ENCODE data around the gene SOHLH1.

The SOHLH1 gene

DNA sequence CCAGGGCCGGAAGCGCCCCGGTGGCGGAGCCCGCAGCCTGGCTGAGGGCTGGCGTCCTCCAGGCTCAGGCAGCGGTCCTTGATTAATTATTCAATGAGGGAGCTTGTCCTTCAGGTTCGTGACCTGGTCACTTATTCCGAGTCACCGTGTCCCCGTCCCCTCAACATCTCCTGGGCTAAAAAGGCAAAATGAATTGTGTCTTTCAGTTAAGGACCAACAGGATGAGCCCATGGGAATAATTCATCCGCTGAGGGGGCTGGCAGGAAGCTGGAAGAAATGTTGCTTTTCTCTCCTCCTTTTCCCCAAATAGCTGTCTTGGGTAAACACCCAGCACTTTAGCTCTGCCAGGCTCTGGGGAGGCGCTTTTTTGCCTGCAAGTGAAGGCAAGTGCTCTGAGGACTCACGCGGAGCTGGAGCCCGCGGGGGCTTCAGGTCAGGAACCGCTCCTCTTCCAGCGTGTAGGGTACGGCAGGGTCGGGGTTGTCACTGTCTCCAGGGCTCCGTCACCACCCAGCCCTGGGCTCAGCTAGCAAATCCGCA is 15.8 kb upstream of the SOHLH1 start:
- Histone ChIP-seq H3K27me3 (ENCODE audit: control insufficient read depth in 1 of 2, insufficient read depth in 2 of 2, low read length in 2 of 2) (peaks cover 10 to 19% of the 10 kb centered on the region in 2 donors), H3K4me1 (ENCODE audit: control insufficient read depth in 1 of 2, insufficient read depth in 2 of 2, low read length in 2 of 2) (no peaks in the 10 kb centered on the region), H3K9ac (ENCODE audit: low read depth in 1 of 2, low read length in 2 of 2) (no peak overlapping the region), H3K27ac (ENCODE audit: low read depth, low read length) (no peak overlapping the region), H3K4me3 (ENCODE audit: low read depth in 1 of 2, low read length in 2 of 2) (no peak overlapping the region), H3K36me3 (ENCODE audit: control insufficient read depth in 1 of 2, insufficient read depth in 2 of 2, low read length in 2 of 2) (no peaks in the 10 kb centered on the region), H3K9me3 (ENCODE audit: control insufficient read depth in 1 of 2, low read length in 2 of 2) (no peaks in the 10 kb centered on the region)

DNA sequence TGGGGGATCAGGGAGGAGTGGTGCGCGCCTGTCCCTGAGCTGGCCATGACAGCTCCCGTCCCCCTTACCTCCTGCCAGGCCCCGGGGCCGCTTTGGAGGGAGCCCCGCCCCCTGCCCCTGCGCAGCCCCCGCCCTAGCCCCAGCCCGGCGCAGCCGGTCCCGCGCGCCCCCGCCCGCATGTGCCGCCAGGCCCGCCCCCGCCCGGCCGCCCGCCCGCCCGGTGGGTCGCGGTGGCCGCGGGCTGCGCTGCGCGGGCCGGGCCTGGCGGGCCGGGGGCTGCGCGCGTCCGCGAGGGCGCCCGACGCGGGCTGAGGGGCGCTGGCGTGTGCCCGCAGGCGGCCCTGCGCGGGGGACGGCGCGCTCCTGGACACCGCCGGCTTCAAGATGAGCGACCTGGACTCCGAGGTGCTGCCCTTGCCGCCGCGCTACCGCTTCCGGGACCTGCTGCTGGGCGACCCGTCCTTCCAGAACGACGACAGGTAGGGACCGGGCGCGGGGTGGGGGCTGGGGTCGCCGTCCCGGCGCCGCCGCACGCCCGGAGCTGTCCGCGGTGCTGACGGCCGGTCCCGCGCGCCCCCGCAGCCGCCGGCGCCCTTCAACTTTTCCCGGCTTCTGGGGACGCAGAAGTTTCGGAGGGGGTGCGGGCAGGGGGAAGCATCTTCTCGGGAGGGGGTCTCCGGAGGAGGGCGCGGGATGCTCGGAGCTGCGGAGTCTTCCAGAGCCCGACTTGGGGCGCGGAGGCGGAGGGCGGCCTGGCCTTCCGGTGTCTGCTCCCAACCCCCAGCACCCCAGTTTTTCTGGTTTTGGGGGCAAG is 15.2 kb upstream of the SOHLH1 start:
- H3K27me3 ChIP-seq (ENCODE audit: control insufficient read depth in 1 of 2, insufficient read depth in 2 of 2, low read length in 2 of 2) = peaks cover 10 to 19% of the 10 kb centered on the region in 2 donors
- H3K36me3 ChIP-seq (ENCODE audit: control insufficient read depth in 1 of 2, insufficient read depth in 2 of 2, low read length in 2 of 2) = no peaks in the 10 kb centered on the region
- no peaks in the 10 kb centered on the region for H3K9me3 ChIP-seq (ENCODE audit: control insufficient read depth in 1 of 2, low read length in 2 of 2)
- no peak overlapping the region for H3K4me3 ChIP-seq (ENCODE audit: low read depth in 1 of 2, low read length in 2 of 2)
- H3K4me1 ChIP-seq (ENCODE audit: control insufficient read depth in 1 of 2, insufficient read depth in 2 of 2, low read length in 2 of 2) = no peaks in the 10 kb centered on the region
- H3K9ac ChIP-seq (ENCODE audit: low read depth in 1 of 2, low read length in 2 of 2) = no peak overlapping the region
- H3K27ac ChIP-seq (ENCODE audit: low read depth, low read length) = no peak overlapping the region

DNA sequence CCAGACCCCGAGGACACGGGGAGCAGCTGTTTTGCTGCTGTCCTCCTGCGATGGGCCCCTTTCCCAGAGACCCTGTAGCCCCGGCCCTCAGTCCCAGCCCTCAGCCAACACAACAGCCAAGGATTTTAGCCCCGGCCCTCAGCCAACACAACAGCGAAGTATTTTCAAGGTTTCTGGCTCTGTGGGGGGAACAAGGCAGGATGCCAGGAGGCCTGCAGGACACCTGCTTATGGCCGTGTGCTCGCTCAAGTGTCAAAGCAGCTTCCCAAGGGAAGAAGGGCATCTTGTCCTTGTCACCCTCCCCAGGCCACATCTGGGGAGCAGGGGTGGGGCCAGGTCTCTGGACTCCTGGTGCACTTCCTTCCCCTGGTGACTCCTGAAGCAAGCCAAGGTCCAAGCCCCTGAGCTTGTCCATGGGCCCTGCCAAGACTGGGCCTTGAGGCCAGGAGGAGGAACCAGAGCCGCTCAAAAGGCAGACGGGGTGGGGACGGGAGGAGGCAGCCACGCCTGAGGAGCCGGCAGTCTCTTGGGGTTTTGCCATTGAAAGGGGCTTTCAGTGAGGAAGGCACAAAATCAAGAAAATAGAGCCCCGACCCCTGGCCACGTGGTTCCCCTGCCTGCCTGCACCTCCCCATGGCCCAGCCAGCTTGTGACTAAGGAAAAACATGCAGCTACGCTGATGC is 13.5 kb upstream of the SOHLH1 start:
- Histone ChIP-seq H3K27me3 (ENCODE audit: control insufficient read depth in 1 of 2, insufficient read depth in 2 of 2, low read length in 2 of 2) (peaks cover 10 to 19% of the 10 kb centered on the region in 2 donors), H3K9ac (ENCODE audit: low read depth in 1 of 2, low read length in 2 of 2) (no peak overlapping the region), H3K4me1 (ENCODE audit: control insufficient read depth in 1 of 2, insufficient read depth in 2 of 2, low read length in 2 of 2) (no peaks in the 10 kb centered on the region), H3K4me3 (ENCODE audit: low read depth in 1 of 2, low read length in 2 of 2) (no peak overlapping the region), H3K36me3 (ENCODE audit: control insufficient read depth in 1 of 2, insufficient read depth in 2 of 2, low read length in 2 of 2) (no peaks in the 10 kb centered on the region), H3K9me3 (ENCODE audit: control insufficient read depth in 1 of 2, low read length in 2 of 2) (no peaks in the 10 kb centered on the region), H3K27ac (ENCODE audit: low read depth, low read length) (no peak overlapping the region)

DNA sequence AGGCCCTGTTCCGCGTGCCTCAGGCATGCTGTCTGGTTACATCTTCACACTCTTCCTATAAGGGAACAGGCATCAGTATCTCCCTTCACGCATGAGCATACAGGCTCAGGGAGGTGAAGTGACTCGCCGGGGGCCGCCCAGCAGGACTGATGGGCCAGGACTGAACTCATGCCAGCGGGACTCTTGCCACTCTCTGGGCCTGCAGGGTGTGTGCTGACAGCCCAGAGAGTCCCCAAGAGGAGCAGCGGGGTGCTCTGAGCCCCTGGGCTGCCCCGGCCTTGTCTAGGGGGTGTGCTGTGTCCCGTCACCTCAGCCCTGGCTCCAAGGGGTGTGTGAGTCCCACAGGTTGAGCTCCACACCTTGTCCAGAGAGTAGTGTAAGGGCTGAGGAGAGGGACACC is 12.6 kb upstream of the SOHLH1 start:
- Histone ChIP-seq H3K27ac (ENCODE audit: low read depth, low read length) (no peak overlapping the region), H3K4me1 (ENCODE audit: control insufficient read depth in 1 of 2, insufficient read depth in 2 of 2, low read length in 2 of 2) (no peaks in the 10 kb centered on the region), H3K9me3 (ENCODE audit: control insufficient read depth in 1 of 2, low read length in 2 of 2) (no peaks in the 10 kb centered on the region), H3K4me3 (ENCODE audit: low read depth in 1 of 2, low read length in 2 of 2) (no peak overlapping the region), H3K27me3 (ENCODE audit: control insufficient read depth in 1 of 2, insufficient read depth in 2 of 2, low read length in 2 of 2) (peaks cover 10 to 17% of the 10 kb centered on the region in 2 donors), H3K9ac (ENCODE audit: low read depth in 1 of 2, low read length in 2 of 2) (no peak overlapping the region), H3K36me3 (ENCODE audit: control insufficient read depth in 1 of 2, insufficient read depth in 2 of 2, low read length in 2 of 2) (no peaks in the 10 kb centered on the region)

DNA sequence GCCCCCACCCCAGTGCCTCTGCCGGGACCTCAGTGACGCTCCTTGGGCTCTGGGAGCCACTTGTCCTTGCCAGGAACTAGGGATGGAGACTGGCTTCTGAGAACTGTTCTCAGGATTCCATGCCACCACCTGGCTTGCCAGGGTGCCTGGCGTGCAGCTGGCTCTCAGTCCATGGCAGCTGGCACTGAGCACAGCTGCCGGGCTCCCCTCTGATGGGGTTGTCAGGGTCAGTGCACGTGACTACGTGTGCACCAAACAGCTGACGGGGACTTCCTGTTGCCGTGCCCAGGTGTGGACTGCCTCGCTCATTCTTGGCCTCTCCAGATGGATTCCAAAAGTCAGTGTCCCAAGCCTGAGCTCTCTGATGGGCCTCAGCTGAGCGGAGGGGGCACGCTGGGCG is 12.1 kb upstream of the SOHLH1 start:
- no peaks in the 10 kb centered on the region for H3K9me3 ChIP-seq (ENCODE audit: control insufficient read depth in 1 of 2, low read length in 2 of 2)
- no peaks in the 10 kb centered on the region for H3K36me3 ChIP-seq (ENCODE audit: control insufficient read depth in 1 of 2, insufficient read depth in 2 of 2, low read length in 2 of 2)
- no peaks in the 10 kb centered on the region for H3K4me1 ChIP-seq (ENCODE audit: control insufficient read depth in 1 of 2, insufficient read depth in 2 of 2, low read length in 2 of 2)
- H3K27ac ChIP-seq (ENCODE audit: low read depth, low read length) = no peak overlapping the region
- peaks cover 10 to 15% of the 10 kb centered on the region in 2 donors for H3K27me3 ChIP-seq (ENCODE audit: control insufficient read depth in 1 of 2, insufficient read depth in 2 of 2, low read length in 2 of 2)
- no peak overlapping the region for H3K4me3 ChIP-seq (ENCODE audit: low read depth in 1 of 2, low read length in 2 of 2)
- H3K9ac ChIP-seq (ENCODE audit: low read depth in 1 of 2, low read length in 2 of 2) = no peak overlapping the region

DNA sequence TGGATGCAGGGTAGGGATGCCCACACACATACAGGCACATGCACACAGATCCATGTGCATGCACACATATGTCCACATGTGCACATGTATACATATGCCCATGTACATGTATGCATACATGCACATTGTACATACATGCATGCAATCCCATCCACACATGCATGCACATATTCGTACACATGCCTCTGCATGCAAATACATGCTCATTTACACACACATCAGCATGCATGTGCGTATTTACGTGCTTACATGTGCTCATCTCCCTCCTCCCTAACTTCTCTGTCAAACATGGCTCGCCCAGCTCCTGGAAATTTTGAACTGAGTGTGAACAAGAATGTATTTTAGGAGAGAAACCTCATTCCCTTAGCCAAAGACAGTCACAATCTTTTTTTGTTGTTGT is 8.9 kb upstream of the SOHLH1 start:
- no peak overlapping the region for H3K27ac ChIP-seq (ENCODE audit: low read depth, low read length)
- H3K9me3 ChIP-seq (ENCODE audit: control insufficient read depth in 1 of 2, low read length in 2 of 2) = no peaks in the 10 kb centered on the region
- H3K27me3 ChIP-seq (ENCODE audit: control insufficient read depth in 1 of 2, insufficient read depth in 2 of 2, low read length in 2 of 2) = peaks cover 0 to 5% of the 10 kb centered on the region in 2 donors
- no peak overlapping the region for H3K4me3 ChIP-seq (ENCODE audit: low read depth in 1 of 2, low read length in 2 of 2)
- H3K36me3 ChIP-seq (ENCODE audit: control insufficient read depth in 1 of 2, insufficient read depth in 2 of 2, low read length in 2 of 2) = no peaks in the 10 kb centered on the region
- H3K9ac ChIP-seq (ENCODE audit: low read depth in 1 of 2, low read length in 2 of 2) = no peak overlapping the region
- no peaks in the 10 kb centered on the region for H3K4me1 ChIP-seq (ENCODE audit: control insufficient read depth in 1 of 2, insufficient read depth in 2 of 2, low read length in 2 of 2)

DNA sequence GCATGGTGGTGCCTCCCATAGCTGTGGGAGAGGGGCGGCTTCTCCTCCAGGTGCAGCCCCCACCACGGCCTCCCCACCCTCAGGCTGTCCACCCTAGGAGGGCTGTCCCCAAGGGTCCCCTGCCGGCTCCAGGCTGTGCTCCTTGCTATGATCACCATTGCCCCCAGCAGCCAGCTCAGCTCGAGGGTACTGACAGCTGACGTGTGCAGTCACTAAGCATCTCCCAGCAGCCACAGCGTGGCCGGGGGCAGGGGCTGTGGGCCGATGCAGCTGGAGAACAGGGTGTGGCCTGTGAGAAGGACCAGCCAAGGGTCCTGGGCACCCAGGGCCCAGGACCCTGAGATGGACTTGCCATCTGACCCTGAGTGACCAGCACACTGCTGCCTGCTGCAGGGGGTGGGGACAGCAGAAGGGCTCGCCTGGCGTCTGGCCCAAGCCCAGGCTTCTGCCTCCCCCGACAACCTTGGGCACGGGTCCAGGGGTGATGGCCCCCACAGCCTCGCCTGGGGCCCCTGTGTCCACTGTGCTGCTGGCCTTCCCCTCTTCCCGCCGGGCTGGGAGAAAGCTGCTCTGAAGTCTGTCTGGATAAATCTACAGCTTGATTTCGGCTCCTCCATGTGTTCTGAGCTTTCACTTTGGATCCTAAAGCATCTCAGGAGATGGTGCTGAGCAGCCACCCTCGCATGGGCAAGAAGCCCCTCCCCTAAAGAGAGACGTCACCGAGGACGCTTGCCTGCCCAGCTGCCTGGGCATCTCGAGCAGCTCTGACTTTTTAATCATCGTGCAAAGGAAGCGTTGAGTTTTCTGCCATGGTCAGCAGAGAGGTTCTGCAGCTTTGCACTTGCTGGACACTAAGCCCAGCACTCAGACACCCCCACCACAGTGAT is 8.2 kb upstream of the SOHLH1 start:
- no peak overlapping the region for H3K4me3 ChIP-seq (ENCODE audit: low read depth in 1 of 2, low read length in 2 of 2)
- H3K9me3 ChIP-seq (ENCODE audit: control insufficient read depth in 1 of 2, low read length in 2 of 2) = no peaks in the 10 kb centered on the region
- no peaks in the 10 kb centered on the region for H3K36me3 ChIP-seq (ENCODE audit: control insufficient read depth in 1 of 2, insufficient read depth in 2 of 2, low read length in 2 of 2)
- H3K4me1 ChIP-seq (ENCODE audit: control insufficient read depth in 1 of 2, insufficient read depth in 2 of 2, low read length in 2 of 2) = no peaks in the 10 kb centered on the region
- H3K27ac ChIP-seq (ENCODE audit: low read depth, low read length) = no peak overlapping the region
- H3K9ac ChIP-seq (ENCODE audit: low read depth in 1 of 2, low read length in 2 of 2) = no peak overlapping the region
- H3K27me3 ChIP-seq (ENCODE audit: control insufficient read depth in 1 of 2, insufficient read depth in 2 of 2, low read length in 2 of 2) = peaks cover 0 to 8% of the 10 kb centered on the region in 2 donors

DNA sequence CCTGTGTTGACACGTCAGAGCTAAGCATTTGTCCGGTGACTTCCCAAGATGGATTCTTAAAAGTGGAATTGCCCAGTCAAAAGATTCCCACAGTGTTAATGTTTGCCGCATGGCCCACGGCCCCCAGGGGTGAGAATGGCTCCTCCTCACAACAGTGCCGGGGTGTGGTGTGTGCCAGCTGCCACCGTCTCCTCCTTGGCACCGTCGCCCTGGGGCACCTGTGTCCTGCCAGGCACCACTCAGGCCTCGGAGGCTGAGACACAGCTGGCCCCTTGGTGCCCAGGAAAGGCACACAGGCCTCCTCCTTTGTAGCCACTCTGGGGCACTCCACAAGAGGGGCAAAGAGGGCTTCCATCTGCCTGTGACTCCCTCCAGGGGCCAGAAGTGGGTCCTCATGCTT is 7.0 kb upstream of the SOHLH1 start:
- no peak overlapping the region for H3K27ac ChIP-seq (ENCODE audit: low read depth, low read length)
- H3K9ac ChIP-seq (ENCODE audit: low read depth in 1 of 2, low read length in 2 of 2) = no peak overlapping the region
- H3K4me3 ChIP-seq (ENCODE audit: low read depth in 1 of 2, low read length in 2 of 2) = no peak overlapping the region
- no peaks in the 10 kb centered on the region for H3K36me3 ChIP-seq (ENCODE audit: control insufficient read depth in 1 of 2, insufficient read depth in 2 of 2, low read length in 2 of 2)
- no peaks in the 10 kb centered on the region for H3K9me3 ChIP-seq (ENCODE audit: control insufficient read depth in 1 of 2, low read length in 2 of 2)
- H3K4me1 ChIP-seq (ENCODE audit: control insufficient read depth in 1 of 2, insufficient read depth in 2 of 2, low read length in 2 of 2) = no peaks in the 10 kb centered on the region
- H3K27me3 ChIP-seq (ENCODE audit: control insufficient read depth in 1 of 2, insufficient read depth in 2 of 2, low read length in 2 of 2) = peaks cover 0 to 8% of the 10 kb centered on the region in 2 donors

DNA sequence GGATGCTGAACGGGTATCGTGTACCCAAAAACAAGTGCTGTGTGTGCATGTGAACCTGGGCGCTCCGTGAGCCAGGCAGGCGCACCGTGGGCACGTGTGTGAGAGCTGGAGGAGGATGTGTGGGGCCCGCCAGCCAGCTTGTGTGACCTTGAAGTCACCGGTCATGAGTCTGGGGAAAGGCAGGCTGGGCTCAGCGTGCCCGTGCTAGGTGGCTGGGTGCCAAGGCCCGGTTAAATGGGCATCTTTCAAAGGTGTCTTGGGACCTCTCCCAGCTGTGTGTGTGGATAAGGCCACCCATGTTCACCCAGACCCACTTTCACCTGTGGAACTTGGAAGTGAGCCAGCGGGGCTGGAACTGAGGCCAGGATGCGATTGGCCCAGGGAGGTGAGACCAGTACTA is 6.1 kb upstream of the SOHLH1 start:
- Histone ChIP-seq H3K27ac (ENCODE audit: low read depth, low read length) (no peak overlapping the region), H3K4me1 (ENCODE audit: control insufficient read depth in 1 of 2, insufficient read depth in 2 of 2, low read length in 2 of 2) (no peaks in the 10 kb centered on the region), H3K9me3 (ENCODE audit: control insufficient read depth in 1 of 2, low read length in 2 of 2) (no peaks in the 10 kb centered on the region), H3K27me3 (ENCODE audit: control insufficient read depth in 1 of 2, insufficient read depth in 2 of 2, low read length in 2 of 2) (peaks cover 5 to 8% of the 10 kb centered on the region in 2 donors), H3K36me3 (ENCODE audit: control insufficient read depth in 1 of 2, insufficient read depth in 2 of 2, low read length in 2 of 2) (no peaks in the 10 kb centered on the region), H3K4me3 (ENCODE audit: low read depth in 1 of 2, low read length in 2 of 2) (no peak overlapping the region), H3K9ac (ENCODE audit: low read depth in 1 of 2, low read length in 2 of 2) (no peak overlapping the region)

Measured in duodenal mucosa (tissue), 2 donors.